ENCODE results near the gene NEK6.

The NEK6 gene

DNA sequence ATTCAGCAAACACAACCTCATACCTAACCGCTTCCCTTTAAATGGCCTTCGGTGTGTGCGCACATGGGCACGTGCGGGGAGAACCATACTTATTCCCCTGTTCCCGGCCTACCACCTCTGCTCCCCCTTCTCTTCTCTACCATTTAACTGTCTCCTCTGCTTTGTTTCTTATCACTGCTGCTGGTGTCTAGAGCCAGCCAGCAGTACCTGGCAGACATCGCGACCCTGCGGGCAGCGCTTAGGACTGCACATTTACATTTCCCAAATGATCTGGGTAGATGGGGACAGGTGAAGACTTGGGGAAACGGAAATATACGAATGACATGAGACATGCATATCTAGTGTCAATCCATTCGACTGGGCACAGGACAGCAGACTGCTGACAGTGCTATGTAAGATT is 100.9 kb downstream of the NEK6 start:
- Histone ChIP-seq H3K4me3 (ENCODE audit: low read depth, low read length) (no peak overlapping the region), H3K27me3 (ENCODE audit: control insufficient read depth, insufficient read depth, low read length) (no peaks in the 10 kb centered on the region), H3K36me3 (ENCODE audit: control insufficient read depth, insufficient read depth, low read length) (peaks cover 31% of the 10 kb centered on the region), H3K4me1 (ENCODE audit: control insufficient read depth, insufficient read depth, low read length) (peaks cover 4% of the 10 kb centered on the region; the same call in 1 of the 2 replicates), H3K27ac (ENCODE audit: low read depth, low read length) (no peak overlapping the region), H3K9ac (ENCODE audit: low read length) (no peak overlapping the region), H3K9me3 (ENCODE audit: control insufficient read depth, insufficient read depth, low read depth, low read length) (no peaks in the 10 kb centered on the region)

DNA sequence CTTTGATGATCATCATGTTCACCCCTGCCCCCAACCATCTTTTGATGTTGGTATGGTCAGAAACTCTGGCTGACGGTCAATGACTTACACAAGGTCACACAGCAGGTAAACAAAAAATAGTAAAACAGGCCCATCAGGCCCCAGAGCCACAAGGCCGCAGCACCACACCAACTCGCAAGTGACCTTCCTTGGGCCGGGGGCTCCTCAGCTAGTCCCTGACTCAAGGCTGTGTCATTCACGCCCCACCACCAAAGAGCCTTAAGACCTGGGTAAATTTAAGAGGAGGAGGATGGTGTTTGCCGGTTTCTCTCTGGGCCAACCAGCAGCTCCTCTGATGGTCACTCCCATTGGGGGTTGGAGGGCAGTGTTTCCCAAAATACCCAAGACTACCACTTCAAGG is 101.7 kb downstream of the NEK6 start:
- H3K36me3 ChIP-seq (ENCODE audit: control insufficient read depth, insufficient read depth, low read length), result peaks cover 23% of the 10 kb centered on the region

DNA sequence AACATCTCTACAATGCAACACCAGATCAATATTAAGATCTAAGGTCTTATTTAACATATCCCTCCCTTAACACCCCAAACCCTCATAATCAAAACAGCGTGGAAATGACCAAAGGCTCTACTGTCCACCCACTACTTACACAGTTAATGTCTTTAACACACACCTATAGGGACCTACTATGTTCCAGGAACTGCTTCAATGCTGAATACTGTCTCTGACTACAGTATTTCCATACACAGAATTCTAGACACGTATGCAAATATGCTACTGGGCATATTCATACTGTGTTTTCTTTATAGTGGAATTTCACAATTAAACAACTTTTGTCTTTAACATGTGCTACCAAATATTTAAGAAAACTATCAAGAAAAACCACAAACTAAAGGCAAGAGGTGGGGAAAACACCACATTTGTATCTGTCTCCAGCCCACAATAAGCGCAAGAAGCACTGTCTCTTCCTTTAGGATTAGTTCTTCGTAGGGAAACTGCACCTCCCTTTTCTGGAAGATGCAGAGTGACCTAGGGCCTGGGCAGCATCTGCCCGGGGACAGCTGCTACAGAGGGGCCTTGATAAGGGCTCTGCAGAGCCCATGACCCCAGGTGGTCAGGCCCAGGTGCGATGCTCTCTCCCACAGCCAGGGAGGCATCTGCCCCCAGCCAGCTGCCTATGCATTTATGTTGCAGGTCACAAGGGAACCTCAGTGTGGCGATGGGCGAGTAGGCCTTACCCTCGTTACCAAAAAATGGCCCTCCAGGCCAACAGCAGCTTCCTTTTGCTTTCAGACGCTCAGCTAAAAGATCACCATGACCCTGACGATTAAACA is 102.3 kb downstream of the NEK6 start:
- H3K4me3 ChIP-seq (ENCODE audit: low read depth, low read length), result no peak overlapping the region
- H3K4me1 ChIP-seq (ENCODE audit: control insufficient read depth, insufficient read depth, low read length), result peaks cover 4% of the 10 kb centered on the region; the same call in 1 of the 2 replicates
- peaks cover 17% of the 10 kb centered on the region for H3K36me3 ChIP-seq (ENCODE audit: control insufficient read depth, insufficient read depth, low read length)
- H3K9ac ChIP-seq (ENCODE audit: low read length), result no peak overlapping the region
- no peak overlapping the region for H3K27ac ChIP-seq (ENCODE audit: low read depth, low read length)
- H3K9me3 ChIP-seq (ENCODE audit: control insufficient read depth, insufficient read depth, low read depth, low read length), result no peaks in the 10 kb centered on the region
- no peaks in the 10 kb centered on the region for H3K27me3 ChIP-seq (ENCODE audit: control insufficient read depth, insufficient read depth, low read length)

More for the DNA sequence above, 101.7 kb downstream of the NEK6 start:
- H3K4me3 ChIP-seq (ENCODE audit: low read depth, low read length), result no peak overlapping the region
- H3K4me1 ChIP-seq (ENCODE audit: control insufficient read depth, insufficient read depth, low read length), result peaks cover 4% of the 10 kb centered on the region; the same call in 1 of the 2 replicates
- H3K9me3 ChIP-seq (ENCODE audit: control insufficient read depth, insufficient read depth, low read depth, low read length), result no peaks in the 10 kb centered on the region
- H3K27ac ChIP-seq (ENCODE audit: low read depth, low read length), result no peak overlapping the region
- H3K9ac ChIP-seq (ENCODE audit: low read length), result no peak overlapping the region
- H3K27me3 ChIP-seq (ENCODE audit: control insufficient read depth, insufficient read depth, low read length), result no peaks in the 10 kb centered on the region

DNA sequence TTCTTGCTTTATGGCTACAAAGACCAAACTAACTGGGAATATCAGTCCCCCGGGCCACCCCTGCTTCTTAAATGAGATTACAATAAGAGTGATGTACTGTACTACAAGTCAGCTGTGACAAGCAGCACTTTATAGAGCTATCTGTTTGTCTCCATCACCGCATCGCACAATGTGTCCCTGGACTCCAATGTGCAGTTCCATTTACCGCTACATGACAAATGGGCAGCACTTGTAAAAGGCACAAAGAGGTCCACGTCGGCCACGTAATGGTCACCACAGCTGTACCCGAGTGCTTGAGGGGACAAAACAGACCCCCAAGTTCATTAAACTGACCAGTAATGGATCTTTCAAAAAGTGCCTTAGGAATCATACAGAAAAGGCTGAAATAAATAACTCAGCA is 103.4 kb downstream of the NEK6 start:
- no peaks in the 10 kb centered on the region for H3K9me3 ChIP-seq (ENCODE audit: control insufficient read depth, insufficient read depth, low read depth, low read length)
- H3K9ac ChIP-seq (ENCODE audit: low read length), result no peak overlapping the region
- peaks cover 8% of the 10 kb centered on the region for H3K36me3 ChIP-seq (ENCODE audit: control insufficient read depth, insufficient read depth, low read length)
- no peak overlapping the region for H3K4me3 ChIP-seq (ENCODE audit: low read depth, low read length)
- H3K4me1 ChIP-seq (ENCODE audit: control insufficient read depth, insufficient read depth, low read length), result peaks cover 4% of the 10 kb centered on the region; the same call in 1 of the 2 replicates
- H3K27me3 ChIP-seq (ENCODE audit: control insufficient read depth, insufficient read depth, low read length), result no peaks in the 10 kb centered on the region
- no peak overlapping the region for H3K27ac ChIP-seq (ENCODE audit: low read depth, low read length)

DNA sequence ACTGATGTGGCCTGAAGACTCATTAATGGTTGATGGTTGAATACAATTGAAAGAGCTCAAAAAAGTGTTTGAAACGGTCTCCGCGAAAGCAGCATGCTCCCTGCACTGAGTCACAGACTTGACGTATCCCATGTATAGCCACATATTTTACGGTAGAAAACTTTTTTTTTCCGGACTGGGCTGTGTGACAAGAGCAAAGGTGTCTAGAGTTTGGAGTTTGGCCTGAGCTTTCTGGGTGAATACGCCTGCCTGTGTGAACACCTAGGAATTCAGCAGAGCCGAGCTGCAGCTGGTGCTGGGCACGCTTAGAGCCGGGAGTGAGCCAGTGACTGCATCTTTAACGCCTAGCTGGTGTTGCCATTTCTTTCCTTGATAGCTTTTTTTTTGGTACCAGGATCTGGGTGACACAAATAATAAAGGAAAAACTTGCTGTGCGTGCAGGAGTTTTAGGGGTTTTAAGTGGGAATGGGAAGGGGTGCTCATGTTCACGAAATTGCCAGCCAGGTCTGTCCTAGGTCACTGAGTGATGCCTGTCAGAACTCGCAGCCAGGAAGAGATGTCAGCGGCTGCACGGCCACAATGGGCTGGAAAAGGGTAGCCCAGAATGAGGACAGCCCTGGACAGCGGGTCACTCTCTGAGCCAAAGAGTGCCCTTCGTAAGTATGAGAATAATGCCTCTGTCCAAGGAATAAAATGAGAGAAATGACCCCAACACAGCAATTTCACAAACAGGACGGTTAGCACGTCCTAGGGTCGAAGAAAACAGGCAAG is 105.8 kb downstream of the NEK6 start:
- 0 out of 2 replicates have a peak, but pooled peaks cover 4% of the 10 kb centered on the region for H3K36me3 ChIP-seq (ENCODE audit: control insufficient read depth, insufficient read depth, low read length)
- H3K9me3 ChIP-seq (ENCODE audit: control insufficient read depth, insufficient read depth, low read depth, low read length), result no peaks in the 10 kb centered on the region
- H3K4me3 ChIP-seq (ENCODE audit: low read depth, low read length), result no peak overlapping the region
- H3K9ac ChIP-seq (ENCODE audit: low read length), result no peak overlapping the region
- no peaks in the 10 kb centered on the region for H3K27me3 ChIP-seq (ENCODE audit: control insufficient read depth, insufficient read depth, low read length)
- no peak overlapping the region for H3K27ac ChIP-seq (ENCODE audit: low read depth, low read length)
- no peaks in the 10 kb centered on the region for H3K4me1 ChIP-seq (ENCODE audit: control insufficient read depth, insufficient read depth, low read length)

DNA sequence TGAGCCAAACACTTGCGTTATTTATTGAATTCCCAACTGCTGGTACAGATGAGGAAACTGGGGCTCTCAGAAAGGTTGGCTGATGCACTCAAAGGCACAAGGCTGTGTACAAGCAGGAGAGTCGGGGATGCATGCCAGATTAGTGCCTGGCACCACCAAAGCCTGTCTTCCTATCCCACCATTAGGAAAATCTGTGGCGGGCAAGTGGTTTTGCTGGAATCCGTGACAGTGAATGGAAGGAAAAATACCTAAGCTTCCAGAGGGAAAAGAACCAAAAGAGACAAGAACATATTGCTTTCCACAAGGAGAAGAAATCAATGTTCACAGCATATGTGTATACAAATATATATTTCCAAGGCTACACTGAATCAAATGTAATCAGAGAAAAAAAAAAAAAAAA is 106.4 kb downstream of the NEK6 start:
- no peaks in the 10 kb centered on the region for H3K27me3 ChIP-seq (ENCODE audit: control insufficient read depth, insufficient read depth, low read length)
- no peaks in the 10 kb centered on the region for H3K9me3 ChIP-seq (ENCODE audit: control insufficient read depth, insufficient read depth, low read depth, low read length)
- H3K4me1 ChIP-seq (ENCODE audit: control insufficient read depth, insufficient read depth, low read length), result no peaks in the 10 kb centered on the region
- H3K36me3 ChIP-seq (ENCODE audit: control insufficient read depth, insufficient read depth, low read length), result 0 out of 2 replicates have a peak, but pooled peaks cover 4% of the 10 kb centered on the region
- H3K4me3 ChIP-seq (ENCODE audit: low read depth, low read length), result no peak overlapping the region
- H3K27ac ChIP-seq (ENCODE audit: low read depth, low read length), result no peak overlapping the region
- H3K9ac ChIP-seq (ENCODE audit: low read length), result no peak overlapping the region

DNA sequence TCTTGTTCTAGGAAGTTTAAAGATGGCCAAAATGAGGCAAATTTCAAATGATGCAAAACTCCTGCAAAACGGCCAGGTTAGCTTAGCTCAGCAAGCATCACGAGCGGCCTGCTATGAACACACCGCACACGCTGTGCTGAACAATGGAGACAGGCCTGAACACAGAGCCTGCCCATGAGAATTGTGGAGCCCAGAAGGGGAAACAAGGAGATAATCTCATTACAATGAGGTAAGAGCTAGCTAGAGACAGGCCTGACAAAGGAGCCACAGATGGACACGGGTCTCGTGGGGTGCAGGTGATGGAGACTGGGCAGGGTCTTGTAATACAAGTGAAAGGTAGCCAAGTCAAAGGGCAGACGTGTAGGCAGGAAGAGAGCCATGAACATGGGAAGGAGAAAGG is 107.3 kb downstream of the NEK6 start:
- Histone ChIP-seq H3K4me3 (ENCODE audit: low read depth, low read length) (no peak overlapping the region), H3K4me1 (ENCODE audit: control insufficient read depth, insufficient read depth, low read length) (peaks cover 5% of the 10 kb centered on the region; the same call in 1 of the 2 replicates), H3K27ac (ENCODE audit: low read depth, low read length) (no peak overlapping the region), H3K36me3 (ENCODE audit: control insufficient read depth, insufficient read depth, low read length) (0 out of 2 replicates have a peak, but pooled peaks cover 4% of the 10 kb centered on the region), H3K27me3 (ENCODE audit: control insufficient read depth, insufficient read depth, low read length) (no peaks in the 10 kb centered on the region), H3K9ac (ENCODE audit: low read length) (no peak overlapping the region), H3K9me3 (ENCODE audit: control insufficient read depth, insufficient read depth, low read depth, low read length) (no peaks in the 10 kb centered on the region)

DNA sequence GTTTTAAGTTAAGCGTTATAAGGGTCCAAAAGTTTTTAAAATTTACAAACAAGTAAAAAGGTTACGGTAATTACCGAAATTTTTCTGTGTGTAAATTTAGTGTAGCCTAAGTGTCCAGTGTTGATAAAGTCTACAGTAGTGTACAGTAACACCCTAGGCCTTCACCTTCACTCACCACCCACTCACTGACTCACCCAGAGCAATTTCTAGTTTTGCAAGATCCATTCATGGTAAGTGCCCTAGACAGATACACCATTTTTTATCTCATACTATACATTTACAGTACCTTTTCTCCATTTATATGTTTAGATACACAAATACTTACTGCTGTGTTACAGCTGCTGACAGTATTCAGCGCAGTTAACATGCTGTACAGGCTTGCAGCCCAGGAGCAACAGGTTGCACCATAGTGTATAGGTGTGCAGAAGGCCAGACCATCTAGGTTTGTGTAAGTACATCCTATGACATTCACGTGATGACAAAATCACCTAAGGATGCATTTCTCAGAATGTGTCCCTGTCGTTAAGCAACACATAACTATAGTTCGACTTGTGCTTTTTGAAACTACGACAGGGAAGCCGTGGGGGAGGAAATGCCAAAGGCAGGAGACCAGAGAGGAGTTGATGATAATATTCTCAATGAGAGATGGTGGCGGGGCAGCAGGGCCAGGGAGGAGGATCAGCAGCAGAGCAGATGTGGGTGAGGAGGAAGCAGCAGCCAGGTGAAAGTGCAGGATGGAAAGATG is 108.9 kb downstream of the NEK6 start:
- H3K9me3 ChIP-seq (ENCODE audit: control insufficient read depth, insufficient read depth, low read depth, low read length), result no peaks in the 10 kb centered on the region
- 0 out of 2 replicates have a peak, but pooled peaks cover 4% of the 10 kb centered on the region for H3K36me3 ChIP-seq (ENCODE audit: control insufficient read depth, insufficient read depth, low read length)
- no peaks in the 10 kb centered on the region for H3K27me3 ChIP-seq (ENCODE audit: control insufficient read depth, insufficient read depth, low read length)
- H3K4me1 ChIP-seq (ENCODE audit: control insufficient read depth, insufficient read depth, low read length), result peaks cover 6% of the 10 kb centered on the region
- H3K9ac ChIP-seq (ENCODE audit: low read length), result no peak overlapping the region
- H3K4me3 ChIP-seq (ENCODE audit: low read depth, low read length), result no peak overlapping the region
- H3K27ac ChIP-seq (ENCODE audit: low read depth, low read length), result no peak overlapping the region

DNA sequence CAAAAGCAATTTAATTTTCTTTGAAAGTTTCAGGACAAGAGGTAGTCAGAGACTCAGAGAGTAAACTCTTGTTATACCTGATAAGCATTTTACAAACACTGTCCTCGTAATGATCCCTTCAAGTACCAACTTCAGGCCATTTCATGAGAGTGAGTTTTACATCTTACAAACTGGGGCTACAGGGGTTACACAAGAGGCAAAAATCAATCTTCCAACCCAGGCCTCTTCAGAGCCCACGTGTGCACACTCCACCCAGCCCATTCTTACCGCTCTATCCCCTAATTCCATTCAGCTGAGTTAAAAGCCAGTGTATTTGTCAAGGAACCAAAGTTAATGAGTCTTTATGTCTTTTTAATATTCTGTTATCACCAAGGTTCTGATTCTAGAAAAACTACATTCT is 110.9 kb downstream of the NEK6 start:
- Histone ChIP-seq H3K9me3 (ENCODE audit: control insufficient read depth, insufficient read depth, low read depth, low read length) (no peaks in the 10 kb centered on the region), H3K27ac (ENCODE audit: low read depth, low read length) (no peak overlapping the region), H3K4me3 (ENCODE audit: low read depth, low read length) (no peak overlapping the region), H3K36me3 (ENCODE audit: control insufficient read depth, insufficient read depth, low read length) (0 out of 2 replicates have a peak, but pooled peaks cover 4% of the 10 kb centered on the region), H3K9ac (ENCODE audit: low read length) (no peak overlapping the region), H3K27me3 (ENCODE audit: control insufficient read depth, insufficient read depth, low read length) (no peaks in the 10 kb centered on the region), H3K4me1 (ENCODE audit: control insufficient read depth, insufficient read depth, low read length) (peaks cover 11% of the 10 kb centered on the region)

DNA sequence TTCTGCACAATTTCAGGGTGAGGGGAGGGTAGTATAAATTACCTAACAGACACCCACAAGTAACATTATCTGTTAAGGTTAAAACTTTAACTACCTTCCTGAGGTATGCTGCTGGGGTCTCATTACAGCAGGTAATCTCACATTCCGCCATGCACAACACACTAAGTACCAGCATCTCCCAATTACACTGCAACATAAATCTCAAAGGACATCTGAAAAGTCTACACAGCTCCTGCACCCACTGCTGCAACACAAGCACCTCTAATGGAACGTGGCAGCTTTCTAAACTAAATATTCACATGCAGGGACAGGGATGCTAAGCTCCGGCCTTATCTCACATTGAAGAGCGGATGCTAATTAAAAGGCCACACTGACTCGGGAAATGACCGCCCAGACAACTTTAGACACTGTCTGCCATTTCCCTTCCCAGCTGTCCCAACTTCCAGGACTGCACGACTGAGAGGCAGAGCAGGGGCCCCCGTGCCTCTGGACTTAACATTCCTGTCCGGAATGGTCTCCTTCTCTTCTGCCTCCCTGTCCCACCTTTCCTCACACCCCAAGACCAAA is 111.6 kb downstream of the NEK6 start:
- no peak overlapping the region for H3K4me3 ChIP-seq (ENCODE audit: low read depth, low read length)
- no peaks in the 10 kb centered on the region for H3K9me3 ChIP-seq (ENCODE audit: control insufficient read depth, insufficient read depth, low read depth, low read length)
- H3K27ac ChIP-seq (ENCODE audit: low read depth, low read length), result no peak overlapping the region
- no peak overlapping the region for H3K9ac ChIP-seq (ENCODE audit: low read length)
- peaks cover 11% of the 10 kb centered on the region for H3K4me1 ChIP-seq (ENCODE audit: control insufficient read depth, insufficient read depth, low read length)
- H3K27me3 ChIP-seq (ENCODE audit: control insufficient read depth, insufficient read depth, low read length), result no peaks in the 10 kb centered on the region
- peaks cover 9% of the 10 kb centered on the region; the same call in 1 of the 2 replicates for H3K36me3 ChIP-seq (ENCODE audit: control insufficient read depth, insufficient read depth, low read length)

Measured in HUES6 (cell line).